Measurements from ENCODE around the gene MESD. TPM values are rescaled to one million over a fixed set of nuclear protein-coding genes. Genes with fewer than 3 reads are reported as not detected.

Gene MESD
- 20.7 TPM for total RNA-seq

DNA sequence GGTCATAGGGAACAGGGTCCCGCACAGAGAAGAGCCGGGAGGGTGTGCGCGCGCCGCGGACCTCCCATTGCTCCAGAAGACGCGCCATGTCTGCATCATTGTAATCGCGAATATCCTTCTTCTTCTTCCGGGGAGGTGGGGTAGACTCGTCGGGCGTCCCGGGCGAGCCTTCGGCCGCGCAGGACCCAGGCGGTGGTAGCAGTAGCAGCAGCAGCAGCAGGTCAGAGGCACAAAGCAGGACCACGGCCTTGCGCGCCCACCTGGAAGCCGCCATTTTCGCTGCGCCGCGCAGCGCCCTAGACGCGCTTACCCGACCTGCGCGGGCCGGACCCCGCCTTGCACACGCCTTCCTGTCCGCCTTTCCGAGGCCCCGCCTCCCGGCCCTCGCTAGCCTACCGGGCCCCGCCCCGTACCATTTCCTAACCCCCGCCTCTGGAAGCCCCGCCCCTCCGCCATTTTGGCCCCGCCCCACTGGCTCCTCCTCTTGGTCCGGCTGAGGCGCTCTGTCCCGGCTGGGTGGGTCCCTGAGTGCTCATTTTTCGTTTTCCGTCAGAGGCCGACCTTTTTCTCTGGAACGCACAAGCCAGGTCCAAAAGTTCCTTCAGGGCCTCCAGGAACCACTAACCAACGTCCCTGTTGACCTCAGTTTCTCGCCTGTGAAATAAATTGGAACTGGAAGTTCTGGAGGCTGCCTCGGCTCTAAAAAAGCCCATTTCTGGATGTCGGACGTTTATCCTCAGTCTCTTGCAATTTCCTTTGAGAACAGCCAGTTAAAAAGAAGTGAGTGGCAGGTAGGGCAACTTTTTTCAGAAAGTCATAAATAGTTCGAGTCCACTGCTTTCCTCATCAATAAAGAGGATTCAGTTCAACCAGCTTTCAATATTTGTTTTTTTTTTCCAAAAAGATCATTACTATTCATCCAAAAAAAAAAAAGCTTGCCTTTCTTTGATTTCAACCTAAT lies at the start of gene MESD:
TSS of gene MESD (minus strand) at position 302 of the 961 bp plus-strand sequence. CDS start at position 274, 28 bp downstream.
- DNase-seq (ENCODE audit: low read depth in 2 of 3, low spot score in 2 of 3): peak; percentile 91 to 96 (median 96)

- no peak for DNase-seq (ENCODE audit: low read depth in 2 of 3, low spot score in 2 of 3)
Measured at GRCh38 chr15:81038975-81039607, 49.5 kb upstream of the MESD start.

DNA sequence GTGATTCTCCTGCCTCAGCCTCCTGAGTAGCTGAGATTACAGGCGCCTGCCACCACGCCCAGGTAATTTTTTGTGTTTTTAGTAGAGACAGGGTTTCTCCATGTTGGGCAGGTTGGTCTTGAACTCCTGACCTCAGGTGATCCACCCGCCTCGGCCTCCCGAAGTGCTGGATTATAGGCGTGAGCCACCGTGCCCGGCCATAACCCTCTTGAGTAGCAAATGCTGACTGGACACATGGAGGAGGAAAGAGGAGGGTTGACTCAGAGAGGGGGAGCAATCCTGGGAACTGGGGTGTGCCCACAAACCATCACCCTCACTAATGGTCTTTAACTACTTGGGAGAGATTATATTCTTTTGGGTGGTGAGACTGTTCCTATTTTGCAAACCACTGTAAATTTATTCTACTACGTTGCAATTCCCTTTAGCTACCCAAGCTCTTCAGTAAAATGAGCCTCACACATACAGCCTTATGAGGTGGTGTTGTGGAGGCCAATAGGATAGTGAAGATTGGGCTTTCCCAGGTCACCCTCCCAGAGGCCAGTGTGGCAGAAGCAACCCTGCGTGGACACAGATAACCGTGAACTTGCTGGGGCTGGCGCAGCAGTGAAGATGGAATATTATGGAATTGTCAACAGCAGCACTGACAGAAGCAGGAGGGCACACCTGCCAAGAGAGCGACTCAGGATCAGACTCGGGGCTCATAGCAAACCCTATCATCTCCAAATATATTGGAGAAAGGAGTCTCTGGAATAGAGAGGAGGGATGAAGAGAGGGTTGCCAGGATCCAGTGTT lies 48.5 kb upstream of the MESD start:
- DNase-seq (ENCODE audit: low read depth in 2 of 3, low spot score in 2 of 3): no peak

- no peak for DNase-seq (ENCODE audit: low read depth in 2 of 3, low spot score in 2 of 3)
Measured at GRCh38 chr15:81033508-81033907, 43.9 kb upstream of the MESD start.

GRCh38 chr15:81032818-81033217 lies 43.2 kb upstream of the MESD start:
- DNase-seq (ENCODE audit: low read depth in 2 of 3, low spot score in 2 of 3): no peak

DNA sequence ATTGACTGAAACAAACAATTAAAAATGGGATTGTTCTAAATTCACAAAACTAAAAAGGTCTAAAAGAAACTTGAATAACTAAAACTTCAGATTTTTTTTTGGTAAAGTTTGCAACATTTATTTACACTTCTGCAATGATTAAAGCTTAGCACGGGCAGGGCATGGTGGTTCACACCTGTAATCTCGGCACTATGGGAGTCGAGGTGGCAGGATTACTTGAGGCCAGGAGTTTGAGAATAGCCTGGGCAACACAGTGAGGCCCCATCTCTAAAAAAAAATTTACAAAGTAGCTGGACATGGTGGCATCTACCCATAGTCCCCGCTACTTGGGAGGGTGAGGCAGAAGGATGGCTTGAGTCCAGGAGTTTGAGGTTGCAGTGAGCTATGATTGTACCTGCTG lies 42.7 kb upstream of the MESD start:
- no peak for DNase-seq (ENCODE audit: low read depth in 2 of 3, low spot score in 2 of 3)

DNA sequence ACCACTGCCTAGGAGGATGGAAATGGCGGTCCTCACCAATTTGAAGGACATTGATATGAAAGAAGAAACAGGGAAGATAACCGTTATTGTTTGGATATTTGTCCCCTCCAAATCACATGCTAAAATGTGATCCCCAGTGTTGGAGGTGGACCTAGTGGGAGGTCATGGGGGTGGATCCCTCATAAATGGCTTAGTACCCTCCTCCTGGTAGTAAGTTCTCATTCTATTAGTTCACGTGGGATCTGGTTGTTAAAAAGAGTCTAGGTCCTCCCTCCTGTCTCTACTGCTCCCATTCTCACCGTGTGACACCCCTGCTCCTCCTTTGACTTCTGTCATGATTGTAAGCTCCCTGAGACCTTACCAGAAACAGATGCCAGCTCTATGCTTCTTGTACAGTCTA lies 41.6 kb upstream of the MESD start:
- DNase-seq (ENCODE audit: low read depth in 2 of 3, low spot score in 2 of 3): no peak

- no peak for DNase-seq (ENCODE audit: low read depth in 2 of 3, low spot score in 2 of 3)
Measured at GRCh38 chr15:81030301-81030750, 40.7 kb upstream of the MESD start.

GRCh38 chr15:81029414-81030300 lies 40.0 kb upstream of the MESD start:
- DNase-seq (ENCODE audit: low read depth in 2 of 3, low spot score in 2 of 3): peak in 1 of 3 donors; percentile 35

DNA sequence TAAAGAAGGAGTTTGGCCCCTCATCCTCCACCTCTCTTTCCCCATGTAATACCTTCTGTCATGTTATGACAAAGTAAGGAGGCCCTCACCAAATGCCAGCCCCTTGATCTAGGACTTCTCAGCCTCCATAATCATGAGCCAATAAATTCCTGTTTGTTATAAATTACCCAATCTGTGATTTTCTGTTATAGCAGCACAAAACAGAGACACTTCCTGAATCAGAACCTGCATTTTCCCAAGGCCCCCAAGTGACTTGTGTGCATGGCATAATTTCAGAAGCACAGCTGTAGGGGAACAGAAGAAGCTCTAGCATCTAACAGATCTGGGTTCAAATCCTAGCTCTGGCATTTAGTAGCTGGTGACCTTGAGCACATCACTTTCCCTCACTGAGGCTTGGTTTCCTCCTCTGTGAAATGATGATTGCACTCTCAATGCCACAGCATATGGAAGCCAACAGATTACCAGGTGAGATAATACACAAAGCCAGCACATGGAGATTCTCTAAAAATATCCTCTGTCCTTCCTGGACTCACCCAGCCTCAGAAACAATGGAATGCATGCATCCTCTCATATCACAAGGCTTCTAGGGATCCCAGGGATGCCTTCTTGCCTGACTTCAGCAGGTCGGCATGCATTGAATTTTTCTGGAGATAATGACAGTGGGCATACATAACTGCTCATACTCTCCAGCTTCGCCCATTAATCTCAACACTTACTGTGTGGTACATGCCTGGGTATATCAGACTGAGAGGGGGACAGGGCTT lies 37.4 kb upstream of the MESD start:
- no peak for DNase-seq (ENCODE audit: low read depth in 2 of 3, low spot score in 2 of 3)

DNA sequence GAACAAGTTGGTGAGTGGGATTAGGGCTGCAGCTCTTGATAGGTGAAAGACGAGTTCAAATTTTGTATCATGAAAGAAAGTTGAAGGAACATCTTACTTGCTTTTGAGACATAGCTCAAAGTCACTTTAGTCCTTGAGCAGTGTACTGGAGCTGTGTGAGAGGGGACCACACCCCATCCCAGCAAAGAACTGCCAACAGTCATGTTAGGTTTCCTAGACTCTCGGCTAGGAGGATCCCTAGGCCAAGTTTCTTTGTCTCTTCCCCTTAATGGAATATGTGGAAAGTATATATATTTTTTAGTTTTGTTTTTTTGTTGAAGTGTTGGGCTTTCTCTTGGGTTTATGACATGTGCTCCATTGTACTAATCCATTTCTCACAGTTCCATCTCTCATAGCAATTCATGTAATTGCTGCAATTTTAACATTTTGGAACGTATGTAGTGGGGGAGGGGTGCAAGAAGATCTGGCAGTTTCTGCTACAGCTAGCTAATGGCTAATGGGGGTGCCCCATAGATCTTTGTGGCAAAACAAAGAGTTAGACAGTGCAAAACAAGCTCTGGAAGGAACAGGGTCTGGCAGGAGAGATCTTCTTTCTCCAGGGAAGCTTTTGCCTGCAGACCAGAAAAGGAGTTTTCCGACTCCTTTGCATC lies 36.2 kb upstream of the MESD start:
- no peak for DNase-seq (ENCODE audit: low read depth in 2 of 3, low spot score in 2 of 3)

DNA sequence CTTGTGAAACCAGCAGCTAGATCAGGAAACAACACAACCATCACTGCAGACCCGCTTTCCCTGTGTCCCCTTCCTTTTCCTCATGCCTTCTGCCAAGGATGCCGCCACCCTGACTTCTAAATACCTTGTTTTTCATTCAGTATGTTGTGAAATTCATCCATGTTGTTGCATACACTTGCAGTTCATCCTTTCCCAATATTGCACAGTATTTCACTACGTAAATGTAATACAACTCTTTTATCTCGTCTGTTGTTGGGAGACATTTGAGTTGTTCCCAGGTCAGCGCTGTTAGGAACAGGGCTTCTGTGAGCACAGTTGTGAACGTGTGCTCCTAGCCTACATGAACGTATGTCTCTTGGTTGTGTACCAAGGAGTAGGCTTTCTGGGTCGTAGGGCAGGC lies 35.3 kb upstream of the MESD start:
- DNase-seq (ENCODE audit: low read depth in 2 of 3, low spot score in 2 of 3): no peak

GRCh38 chr15:81024265-81024872 lies 34.8 kb upstream of the MESD start:
- peak in 1 of 3 donors; percentile 34 for DNase-seq (ENCODE audit: low read depth in 2 of 3, low spot score in 2 of 3)

DNA sequence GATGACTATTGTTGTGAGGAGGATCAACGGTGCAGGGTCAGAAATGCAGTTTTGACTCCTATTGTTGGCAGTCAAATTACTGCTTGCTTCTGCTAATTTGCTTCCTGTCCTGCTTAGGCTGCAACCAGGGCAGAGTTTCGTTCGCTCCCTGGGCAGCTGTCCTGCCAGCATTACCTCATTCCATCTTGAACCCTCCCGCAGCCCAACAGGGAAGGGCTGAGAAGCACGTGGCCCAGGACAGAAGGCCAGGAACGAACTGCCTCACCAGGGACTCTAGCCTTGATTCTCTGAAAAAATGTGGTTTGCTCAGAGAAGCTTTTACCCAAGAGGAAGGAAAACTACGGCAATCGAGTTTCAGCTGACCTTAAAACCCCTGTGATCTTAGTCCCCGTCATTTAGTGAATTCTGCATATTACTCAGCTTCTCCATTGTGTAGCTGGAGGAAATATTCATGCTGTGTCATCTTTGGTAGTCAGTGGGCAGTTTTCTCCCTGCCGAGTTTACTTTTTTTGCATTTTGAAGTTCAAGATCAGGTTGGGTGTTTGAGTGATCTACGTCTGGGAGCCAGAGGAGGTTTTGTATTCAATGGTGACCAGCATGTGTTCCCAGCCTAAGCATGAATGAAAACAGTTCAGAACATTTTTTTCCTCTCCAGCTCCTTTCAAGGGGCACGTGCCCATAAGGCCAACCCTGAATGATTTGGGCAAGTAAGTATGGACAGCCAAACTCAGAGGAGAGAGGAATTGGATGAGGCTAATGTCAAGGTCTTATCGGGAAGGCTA lies 34.1 kb upstream of the MESD start:
- DNase-seq (ENCODE audit: low read depth in 2 of 3, low spot score in 2 of 3): peak in 2 of 3 donors; percentile 62 to 71

DNA sequence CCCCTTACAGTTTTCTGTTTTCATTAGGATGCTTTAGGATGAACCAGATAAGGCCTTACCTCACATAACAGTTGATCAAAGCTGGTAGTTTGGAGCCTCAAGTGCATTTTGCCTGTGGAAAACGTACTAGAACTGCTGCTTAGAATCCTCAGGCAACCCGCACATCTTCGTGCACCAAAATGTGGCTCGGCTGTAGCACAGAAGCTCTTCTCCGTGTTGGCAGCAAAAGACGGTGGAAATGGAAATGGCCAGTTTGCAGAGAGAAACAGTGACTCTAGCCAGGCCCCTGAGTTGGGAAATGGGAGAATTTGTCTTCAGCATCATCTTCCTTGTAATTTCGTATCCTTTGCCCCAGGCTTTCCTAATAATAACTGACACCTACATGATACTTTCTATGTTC lies 31.7 kb upstream of the MESD start:
- DNase-seq (ENCODE audit: low read depth in 2 of 3, low spot score in 2 of 3): no peak

GRCh38 chr15:81018197-81018596 lies 28.6 kb upstream of the MESD start:
- no peak for DNase-seq (ENCODE audit: low read depth in 2 of 3, low spot score in 2 of 3)

DNA sequence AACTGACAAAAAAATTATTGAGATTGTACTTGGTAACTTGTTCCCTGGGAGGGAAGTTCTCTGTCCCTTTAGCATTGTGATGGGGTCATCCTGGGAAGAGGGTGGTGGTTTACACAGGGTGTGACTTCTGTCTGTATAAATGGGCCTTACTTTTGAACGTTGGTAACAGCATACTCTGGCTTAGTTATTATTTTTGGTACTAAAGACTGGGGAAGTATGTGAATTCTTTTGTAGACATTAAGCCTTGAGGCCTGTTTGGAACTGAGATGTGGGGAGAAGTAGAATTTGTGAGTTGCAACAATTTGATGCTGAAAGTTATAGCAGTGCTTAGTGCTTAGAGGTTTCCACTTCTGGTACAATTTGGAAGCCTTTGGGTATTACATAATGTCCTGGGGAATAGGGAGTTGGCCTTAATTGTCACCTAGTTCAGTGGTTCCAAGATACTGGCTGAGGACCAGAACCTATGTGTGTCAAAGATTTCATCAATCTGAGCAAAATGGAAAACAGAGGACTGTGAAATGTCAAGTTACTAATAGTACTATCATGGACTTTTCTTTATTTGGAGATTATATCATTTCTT lies 27.0 kb upstream of the MESD start:
- no peak for DNase-seq (ENCODE audit: low read depth in 2 of 3, low spot score in 2 of 3)

Data from hematopoietic multipotent progenitor cell (in vitro differentiated cells).